SU-DHL-6 (cell line): ENCODE results near the gene PIEZO1.
"Not testable (repeated sequence)": the region's sequence is repeated elsewhere in the genome, so short reads cannot be mapped to it uniquely, and the experiment has no call there.

Experiments
- CTCF ChIP-seq: fragments of 200-600 bp; sonication (generic); IDR thresholded peaks from one replicate; pipeline ENCODE4 v1.5.1; 2017; ENCODE audit warnings: antibody characterized with exemption, mild to moderate bottlenecking, low read length, moderate library complexity; ENCODE audit not compliant: insufficient read depth, poor library complexity, severe bottlenecking
- EZH2phosphoT487 ChIP-seq: fragments of 200-600 bp; sonication (generic), shearing (Covaris generic); conservative IDR thresholded peaks from 2 replicates; pipeline ENCODE4 v1.6.1; 2018; ENCODE audit warnings: mild to moderate bottlenecking, antibody characterized with exemption, low read length, moderate library complexity, mixed read lengths

GRCh38 chr16:88788749-88789148 is 3.7 kb upstream of the PIEZO1 start:
- not testable (repeated sequence) for TF ChIP-seq CTCF, EZH2phosphoT487
